ENCODE results near the gene DLX3. TPM values are rescaled to one million over a fixed set of nuclear protein-coding genes. Genes with fewer than 3 reads are reported as not detected.
A peak's percentile ranks its signal among the peaks of the same experiment; 100 is the strongest.

DLX3 gene
- total and polyA plus RNA-seq, 2 of the 8 experiments (the other 6 are each of a cell fraction or from before 2014, with no cell fraction given) = 0.15 to 0.20 TPM

DNA sequence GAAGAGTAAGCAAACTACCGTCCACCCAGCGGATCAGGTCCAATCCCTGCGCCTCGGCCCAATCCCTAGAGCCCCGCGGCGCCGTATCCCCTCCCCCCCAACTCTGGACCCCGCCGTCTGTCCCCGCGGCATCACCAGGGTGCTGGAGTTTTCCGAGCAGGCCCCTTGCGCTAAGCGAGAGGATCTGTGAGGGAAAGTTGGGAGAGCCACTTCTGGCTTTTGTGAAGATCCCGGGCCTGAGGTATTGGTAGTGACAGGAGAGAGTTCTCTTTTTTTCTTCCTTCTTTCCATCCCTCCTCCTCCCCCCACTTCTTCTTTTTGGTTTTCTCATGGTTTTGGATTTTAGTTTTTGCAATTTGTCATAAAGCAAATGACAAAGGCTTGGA, 29.5 kb downstream of the DLX3 start:
- Histone ChIP-seq H3K4me3 (ENCODE audit: extremely low read depth in 1 of 4, insufficient read depth in 2 of 4, low read depth in 3 of 4, low read length in 4 of 4) (peak overlapping the region; percentile 16 to 54 (median 25); a peak in 5 of 8 replicates), H3K4ac (replicated peaks; ENCODE audit: insufficient read length, low read depth, low read length) (no peak overlapping the region), H3K79me2 (ENCODE audit: control insufficient read depth in 1 of 2, insufficient read depth in 2 of 2, low read length in 2 of 2) (no peaks in the 10 kb centered on the region), H2BK120ac (replicated peaks; ENCODE audit: low read depth, low read length) (no peak overlapping the region), H4K8ac (ENCODE audit: extremely low read depth, insufficient read depth, low read length) (no peak overlapping the region), H3K79me1 (ENCODE audit: low read depth, low read length) (no peaks in the 10 kb centered on the region), H2BK20ac (ENCODE audit: low read length) (no peak overlapping the region), H2BK5ac (ENCODE audit: low read depth, low read length) (no peak overlapping the region), H2BK15ac (ENCODE audit: low read length) (no peak overlapping the region), H3K18ac (ENCODE audit: extremely low read depth, low read length) (no peak overlapping the region; the same call in 1 of the 2 replicates), H3K14ac (ENCODE audit: insufficient read length) (no peak overlapping the region), H3K23me2 (ENCODE audit: low read depth, low read length) (peaks cover 17% of the 10 kb centered on the region), H4K91ac (replicated peaks; ENCODE audit: insufficient read length, low read length) (no peak overlapping the region), H3K36me3 (ENCODE audit: control insufficient read depth in 2 of 4, insufficient read depth in 4 of 4, low read length in 3 of 4) (no peaks in the 10 kb centered on the region; a peak in 1 of 8 replicates), H3K27me3 (replicated peaks in 1 of 4; ENCODE audit: control insufficient read depth in 3 of 4, extremely low read depth in 1 of 4, insufficient read depth in 3 of 4, low read length in 3 of 4) (peaks cover 73 to 88% (median 85%) of the 10 kb centered on the region in 4 experiments), H3K56ac (replicated peaks; ENCODE audit: insufficient read length, low read depth, low read length) (no peak overlapping the region), H4K20me1 (replicated peaks in 1 of 2; ENCODE audit: control insufficient read depth in 1 of 2, insufficient read depth in 2 of 2, low read length in 2 of 2) (peaks cover 10 to 25% of the 10 kb centered on the region in 2 experiments), H2AFZ (ENCODE audit: low read length) (no peak overlapping the region), H3K9ac (replicated peaks in 1 of 4; ENCODE audit: extremely low read depth in 1 of 4, low read depth in 3 of 4, low read length in 3 of 4) (no peak overlapping the region), H4K5ac (ENCODE audit: insufficient read length, low read depth, low read length) (no peak overlapping the region), H3K4me1 (replicated peaks in 1 of 4; ENCODE audit: control insufficient read depth in 3 of 4, insufficient read depth in 4 of 4, low read length in 3 of 4) (peaks cover 0 to 32% (median 23%) of the 10 kb centered on the region in 4 experiments; a peak in 6 of 7 replicates), H3K23ac (ENCODE audit: insufficient read length) (no peak overlapping the region), H3K9me3 (ENCODE audit: insufficient read depth in 2 of 2, low read depth in 1 of 2, low read length in 1 of 2) (no peaks in the 10 kb centered on the region), H2AK5ac (ENCODE audit: low read depth, low read length) (no peak overlapping the region), H3K27ac (ENCODE audit: low read depth, low read length) (no peak overlapping the region), H3K4me2 (ENCODE audit: insufficient read depth in 1 of 2, low read depth in 2 of 2, low read length in 2 of 2) (peak overlapping the region; percentile 69 to 72), H2BK12ac (ENCODE audit: low read depth, low read length) (no peak overlapping the region)
- CTCF ChIA-PET (ENCODE audit: partially characterized antibody) = interaction anchor here (0.6 to 2.6 kb wide), 8 partner anchors 12 to 428 kb away, joined by 3 to 22 read pairs (median 4); partner anchors contain the start of gene DLX3
- POLR2A ChIA-PET (ENCODE audit: partially characterized antibody) = interaction anchor here (1.3 to 2.4 kb wide), 2 partner anchors 10 to 13 kb away, joined by 5 to 7 read pairs; no protein-coding TSS in a partner anchor
- FAIRE-seq (no peak), DNase-seq (ENCODE audit: low read depth in 1 of 2, low spot score in 2 of 2) (no peak)
- WGBS, 2 experiments (ENCODE audit: extremely low coverage in 1 of 2, insufficient coverage in 1 of 2, insufficient read length in 1 of 2, insufficient replicate concordance in 2 of 2, low coverage in 1 of 2, low lambda C conversion rate in 2 of 2, missing lambda C conversion rate in 1 of 2) = 2% methylated on average over 16 of the region's 16 CpGs; no CpG with 5 or more reads in 1 of the 2 experiments
- TF ChIP-seq SP1 (IDR thresholded peaks at IDR 0.05; ENCODE audit: low read depth, low read length) = 0 out of 2 replicates have a peak, but pooled peaks have one; percentile 52
